Tibial nerve (tissue), 4 donors: Measurements from ENCODE around the gene JARID2.

Experiments used
- CTCF ChIP-seq, 5 experiments: fragments of 200-600 bp in 3 of 5; fragments of 450-650 bp in 2 of 5; sonication (generic) in 3 of 5; IDR thresholded peaks; one replicate each; pipeline ENCODE4 v1.5.1; 2016 to 2019; ENCODE audit warnings: antibody characterized with exemption in 5 of 5, mild to moderate bottlenecking in 3 of 5, moderate library complexity in 2 of 5
- EP300 ChIP-seq, 2 donors: sonication (generic); formaldehyde crosslinking; IDR thresholded peaks; one replicate each; pipeline ENCODE4 v1.6.1; 2017; ENCODE audit warnings: antibody characterized with exemption in 2 of 2, mild to moderate bottlenecking in 1 of 2
- POLR2A ChIP-seq, 2 donors: fragments of 450-650 bp; IDR thresholded peaks; one replicate each; pipeline ENCODE4 v1.6.1; 2017; ENCODE audit warnings: antibody characterized with exemption in 2 of 2, mild to moderate bottlenecking in 2 of 2, moderate library complexity in 2 of 2

DNA sequence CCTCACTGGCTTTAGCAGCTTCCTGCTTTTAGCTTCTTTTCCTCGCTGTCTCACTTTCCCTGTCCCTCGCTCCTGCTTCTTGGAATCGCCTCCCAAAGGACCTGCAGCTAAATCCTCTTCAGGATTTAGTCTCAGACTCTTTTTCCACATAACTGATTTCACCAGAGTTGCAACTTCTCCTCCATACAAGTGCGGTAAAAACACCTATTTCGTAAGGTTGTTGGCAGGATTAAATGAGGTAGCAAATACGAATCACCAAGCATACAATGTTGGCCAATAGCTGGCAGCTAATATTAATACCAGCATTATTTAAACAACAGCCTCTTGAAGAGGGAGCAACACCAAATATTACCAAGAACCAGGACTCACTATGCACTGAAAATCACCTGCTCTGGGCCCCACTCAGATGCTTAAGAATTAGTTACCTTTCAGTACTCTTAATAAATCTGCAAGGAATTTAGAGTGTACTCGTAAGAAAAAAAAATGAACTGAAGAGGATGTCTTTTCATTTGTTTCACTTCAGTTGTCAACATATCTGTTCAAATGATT is 293.9 kb downstream of the JARID2 start:
- TF ChIP-seq CTCF (IDR thresholded peaks at IDR 0.05), result no peak
- TF ChIP-seq EP300 (IDR thresholded peaks at IDR 0.05), result no peak
- TF ChIP-seq POLR2A (IDR thresholded peaks at IDR 0.05), result no peak
